HG03432 (cell line): ENCODE measurements around the gene COX7A1.

Experiments used
- ATAC-seq: cut with Tn5 transposase; IDR thresholded peaks from one replicate; pipeline ENCODE4 v1.9.1; 2021; ENCODE audit warnings: mild to moderate bottlenecking, moderate library complexity; ENCODE audit not compliant: unreplicated experiment

COX7A1 gene

GRCh38 chr19:36113894-36114720 lies 38.1 kb downstream of the COX7A1 start:
- ATAC-seq, result peak; percentile 3

GRCh38 chr19:36113425-36113824 lies 38.8 kb downstream of the COX7A1 start:
- no peak for ATAC-seq

GRCh38 chr19:36112678-36113077 lies 39.6 kb downstream of the COX7A1 start:
- ATAC-seq, result no peak

- no peak for ATAC-seq
These were observed 41.1 kb downstream of the COX7A1 start for GRCh38 chr19:36111200-36111539.

GRCh38 chr19:36110487-36111199 lies 41.6 kb downstream of the COX7A1 start, which contains the start of gene OVOL3:
TSS of gene OVOL3 (plus strand) at chr19:36111143. CDS start at chr19:36111203, 60 bp downstream.
- no peak for ATAC-seq

GRCh38 chr19:36108684-36109083 lies 43.6 kb downstream of the COX7A1 start:
- ATAC-seq, result no peak

GRCh38 chr19:36106991-36107390 lies 45.3 kb downstream of the COX7A1 start:
- no peak for ATAC-seq

- no peak for ATAC-seq
These were observed 45.8 kb downstream of the COX7A1 start for GRCh38 chr19:36106441-36106840.

GRCh38 chr19:36103842-36104552 lies 48.2 kb downstream of the COX7A1 start:
- ATAC-seq, result no peak

GRCh38 chr19:36103040-36103626 lies 49.1 kb downstream of the COX7A1 start:
- ATAC-seq, result no peak

- no peak for ATAC-seq
These were observed 50.5 kb downstream of the COX7A1 start for GRCh38 chr19:36101550-36102327.
